Psoas muscle (tissue), 8 donors: ENCODE results near the gene NFE2. TPM values are rescaled to one million over a fixed set of nuclear protein-coding genes. Genes with fewer than 3 reads are reported as not detected.

ENCODE experiments used
- ATAC-seq, 4 donors: fragments of 200-7000 bp; cut with Tn5 transposase; one replicate each; pipeline ENCODE4 v1.9.1; 2020; ENCODE audit warnings: moderate library complexity in 3 of 4, mild to moderate bottlenecking in 2 of 4
- DNase-seq, 2 donors: peaks; one replicate each; pipeline ENCODE4 v3.0.0-alpha.2; 2020
- H3K27ac ChIP-seq: fragments of 200-600 bp; one replicate; pipeline ENCODE4 v1.8.0; 2022
- H3K27me3 ChIP-seq, 3 donors: fragments of 200-600 bp in 1 of 3; one replicate each; pipeline versions ENCODE4 v1.6.1 to v1.8.0; 2013 to 2022; ENCODE audit warnings: low read length in 2 of 3, mild to moderate bottlenecking in 2 of 3, moderate library complexity in 1 of 3; ENCODE audit not compliant: insufficient read depth in 3 of 3
- H3K36me3 ChIP-seq, 2 donors: fragments of 200-600 bp in 1 of 2; one replicate each; pipeline versions ENCODE4 v1.6.1 to v1.8.0; 2013 to 2022; ENCODE audit warnings: low read depth in 1 of 2, mild to moderate bottlenecking in 1 of 2, moderate library complexity in 1 of 2; ENCODE audit not compliant: insufficient read depth in 1 of 2
- H3K4me1 ChIP-seq: fragments of 200-600 bp; one replicate; pipeline ENCODE4 v1.8.0; 2022
- H3K4me3 ChIP-seq: fragments of 200-600 bp; one replicate; pipeline ENCODE4 v1.8.0; 2022; ENCODE audit warnings: mild to moderate bottlenecking
- H3K9me3 ChIP-seq: fragments of 200-600 bp; one replicate; pipeline ENCODE4 v1.8.0; 2022
- CTCF ChIP-seq: fragments of 200-600 bp; IDR thresholded peaks from one replicate; pipeline ENCODE4 v1.8.0; 2022; ENCODE audit warnings: antibody characterized with exemption
- WGBS, 3 donors: extraction: QIAGEN DNeasy Blood & Tissue Kit; methylation state at CpG; one replicate each; pipeline versions ENCODE4 v1.1.6 to v1.1.7; 2013; 5-methylcytosine and 5-hydroxymethylcytosine counted together
- intact Hi-C, 2 donors: fragments of 100-400 bp; cut with DNase I; formaldehyde crosslinking; loops; one replicate each; pipeline versions ENCODE4 v1.11.0 to v1.14.2; 2022
- polyA plus RNA-seq, 3 donors: library from polyadenylated mRNA; stranded (reverse); fragments of 200-250 nt; gene quantifications; one replicate each; pipeline ENCODE4 v1.2.3, GENCODE V29; 2013
- total RNA-seq, 4 donors: library from RNA; stranded (reverse); fragmentation: NEBNext Ultra II Directional in 2 of 4; extraction: Animal tissue kit (Norgen Biotek cat#: 25700) in 2 of 4; gene quantifications; one replicate each; pipeline versions ENCODE4 v1.2.1 to v1.2.4, GENCODE V29; 2021 to 2023
- donor health status: healthy with polysubstance abuse.
- donor health status: DM: no; HTN: no; CAD: no; lungs with moderate emphysema.
- donor health status: Bipolar disorder and iron deficiency.
- donor health status: healthy.
- donor health status: DM: yes; HTN: yes; CAD: no.
- donor health status: DM: no; HTN: no; CAD: no.
- donor health status: DM: no; HTN: no; CAD: no.
- donor health status: DM: yes; HTN: yes; CAD: no.

The NFE2 gene
- total and polyA plus RNA-seq, 7 donors, result 0.10 to 1.6 (median 0.30) TPM

- no peak overlapping the region for H3K4me3 ChIP-seq
- no peak for ATAC-seq
- no peaks in the 10 kb centered on the region for H3K9me3 ChIP-seq
- no peak for TF ChIP-seq CTCF
- no peaks in the 10 kb centered on the region for H3K36me3 ChIP-seq
- WGBS, 3 donors, result 75 to 79% (median 77%) methylated on average over 5 of the region's 5 CpGs
- H3K27ac ChIP-seq, result no peak overlapping the region
- intact Hi-C loops, result no loop called here
- H3K27me3 ChIP-seq, result no peaks in the 10 kb centered on the region
- H3K4me1 ChIP-seq, result peaks cover 19% of the 10 kb centered on the region
- no peak for DNase-seq
These were observed 4.3 kb downstream of the NFE2 start for GRCh38 chr12:54296393-54297099.

DNA sequence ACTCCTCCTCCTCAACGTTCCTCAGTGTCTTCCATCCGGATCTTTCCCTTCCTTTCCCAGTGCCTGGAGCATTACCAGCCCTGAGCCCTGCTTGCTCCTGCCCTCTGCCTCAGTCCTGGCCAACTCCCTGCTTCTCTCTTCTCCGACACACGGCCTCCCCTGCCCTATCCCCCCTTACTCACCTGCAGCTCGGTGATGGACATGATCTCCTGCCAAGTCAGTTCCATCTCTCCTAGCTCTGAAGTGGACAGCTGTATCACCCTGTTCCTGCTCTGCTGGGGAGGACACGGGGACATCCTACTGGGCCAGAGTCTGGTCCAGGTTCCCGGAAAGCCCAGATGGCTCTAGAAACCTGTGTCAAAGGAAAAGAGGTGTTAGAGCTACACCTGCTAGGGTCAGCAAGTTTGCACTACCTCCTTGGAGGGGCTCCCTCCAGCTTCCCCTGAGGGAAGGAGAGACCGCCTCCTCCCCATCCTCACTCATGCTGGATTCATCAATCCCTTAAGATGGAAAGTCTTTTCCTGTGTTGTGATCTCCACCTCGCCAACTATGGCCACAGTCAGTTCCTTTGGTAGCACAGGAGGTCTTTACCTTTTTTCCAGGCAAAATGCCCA, 5.8 kb downstream of the NFE2 start:
- TF ChIP-seq CTCF, result no peak
- intact Hi-C loops, result loop anchor here (5.0 kb wide), 1 partner anchor 67 kb away; the partner anchor contains the start of gene GPR84 (in 2 of the 2)
- Histone ChIP-seq H3K27me3 (no peaks in the 10 kb centered on the region), H3K36me3 (no peaks in the 10 kb centered on the region), H3K27ac (no peak overlapping the region), H3K9me3 (no peaks in the 10 kb centered on the region), H3K4me3 (no peak overlapping the region), H3K4me1 (peaks cover 7% of the 10 kb centered on the region)
- 76 to 80% (median 76%) methylated on average over 9 of the region's 9 CpGs for WGBS, 3 donors
- DNase-seq, result no peak
- peak in 1 of 4 donors; percentile 2 for ATAC-seq

- peak; percentile 62 for TF ChIP-seq CTCF
- DNase-seq, result peak; percentile 45 to 82
- no peaks in the 10 kb centered on the region for H3K27me3 ChIP-seq
- H3K4me3 ChIP-seq, result no peak overlapping the region
- H3K9me3 ChIP-seq, result no peaks in the 10 kb centered on the region
- no peaks in the 10 kb centered on the region for H3K36me3 ChIP-seq
- ATAC-seq, result peak; percentile 71 to 82 (median 78)
- WGBS, 3 donors, result 69 to 75% (median 71%) methylated on average over 9 of the region's 9 CpGs
- H3K4me1 ChIP-seq, result peaks cover under 1% of the 10 kb centered on the region
- intact Hi-C loops, result loop anchor here (5.0 kb wide), 1 partner anchor 68 kb away; the partner anchor contains the start of gene GPR84 (in 2 of the 2)
- H3K27ac ChIP-seq, result no peak overlapping the region
These were observed 6.5 kb downstream of the NFE2 start for GRCh38 chr12:54294152-54294952.

- 95 to 97% (median 96%) methylated on average over 7 of the region's 7 CpGs for WGBS, 3 donors
- Histone ChIP-seq H3K27me3 (no peaks in the 10 kb centered on the region), H3K4me1 (peaks cover 10% of the 10 kb centered on the region), H3K9me3 (no peaks in the 10 kb centered on the region), H3K4me3 (no peak overlapping the region), H3K27ac (no peak overlapping the region), H3K36me3 (peaks cover 0 to 3% of the 10 kb centered on the region in 2 donors)
- TF ChIP-seq CTCF, result no peak
- ATAC-seq (no peak), DNase-seq (no peak)
- intact Hi-C loops, result loop anchor here (5.0 kb wide), 1 partner anchor 69 kb away; the partner anchor contains the start of gene GPR84 (in 2 of the 2)
These were observed 7.9 kb downstream of the NFE2 start for GRCh38 chr12:54292931-54293241.
